DMS 273 (cell line): ENCODE measurements around the gene RNF166.

ENCODE experiments used
- DNase-seq: peaks from one replicate; lab custom pipeline; 2025; ENCODE audit not compliant: unreplicated experiment; lab: John Stamatoyannopoulos, UW

RNF166 gene

GRCh38 chr16:88739139-88739976 is 33.1 kb upstream of the RNF166 start:
- no peak for DNase-seq

DNA sequence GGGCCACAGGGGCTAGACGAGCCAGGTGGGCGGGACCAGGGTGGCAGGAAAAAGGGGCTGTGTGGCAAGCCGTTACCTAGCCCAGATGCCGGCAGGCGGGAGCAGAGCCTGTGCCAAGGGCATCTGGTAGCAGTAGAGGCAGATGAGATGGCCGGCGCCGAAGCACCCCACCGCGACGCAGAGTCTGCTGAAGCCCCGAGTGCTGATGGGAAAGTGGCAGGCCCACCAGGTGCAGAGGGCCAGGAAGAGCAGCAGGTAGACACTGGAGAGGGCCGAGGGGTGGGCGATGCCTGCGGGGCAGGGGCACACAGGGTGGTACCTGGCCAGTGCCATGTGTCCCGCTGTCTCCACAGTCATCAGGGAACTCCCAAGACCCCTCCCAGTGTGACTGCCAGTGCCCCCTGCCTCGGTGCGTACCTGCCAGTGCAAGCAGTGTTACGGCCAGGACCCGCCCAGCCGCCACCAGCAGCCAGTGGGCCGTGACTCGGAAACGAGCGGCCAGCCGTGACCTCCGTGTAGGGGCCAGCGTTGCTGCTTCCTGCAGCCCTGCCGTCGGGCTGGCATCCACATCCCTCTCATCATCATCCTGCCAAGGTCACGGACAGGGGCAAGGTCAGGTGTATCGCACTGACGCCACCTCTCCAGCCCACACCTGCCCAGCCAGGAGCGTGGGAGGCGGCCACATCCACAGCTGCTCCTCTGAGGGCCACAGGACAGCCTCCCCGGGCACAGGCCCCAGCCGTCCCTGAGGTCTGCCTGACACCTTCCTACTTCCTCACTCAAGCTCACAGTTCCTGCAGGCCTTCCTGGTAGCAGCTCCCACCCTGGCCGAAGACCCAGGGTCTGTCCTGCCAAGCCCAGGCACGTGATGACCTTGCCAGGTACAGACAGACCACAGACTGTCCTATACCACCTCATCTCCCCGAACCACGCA is 32.2 kb upstream of the RNF166 start:
- DNase-seq = peak; percentile 49

GRCh38 chr16:88737298-88738150 is 31.3 kb upstream of the RNF166 start:
- DNase-seq = peak; percentile 87

DNA sequence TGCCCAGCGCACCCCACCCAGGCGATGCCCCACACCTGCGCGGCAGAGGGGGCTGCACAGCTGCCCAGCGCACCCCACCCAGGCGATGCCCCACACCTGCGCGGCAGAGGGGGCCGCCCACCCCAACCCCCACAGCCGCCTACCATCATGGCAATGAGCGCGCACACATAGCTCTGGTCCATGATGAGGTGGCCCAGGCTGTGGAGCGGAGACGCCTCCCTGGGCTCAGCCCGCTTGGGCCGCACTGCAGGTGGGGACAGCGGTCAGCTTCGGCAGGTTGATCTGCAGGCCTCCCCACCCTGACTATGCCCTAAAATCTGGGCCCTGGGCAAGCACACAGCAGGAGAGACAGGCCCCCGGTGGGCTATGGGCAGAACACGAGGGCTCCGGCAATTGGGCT is 30.3 kb upstream of the RNF166 start:
- DNase-seq = no peak

DNA sequence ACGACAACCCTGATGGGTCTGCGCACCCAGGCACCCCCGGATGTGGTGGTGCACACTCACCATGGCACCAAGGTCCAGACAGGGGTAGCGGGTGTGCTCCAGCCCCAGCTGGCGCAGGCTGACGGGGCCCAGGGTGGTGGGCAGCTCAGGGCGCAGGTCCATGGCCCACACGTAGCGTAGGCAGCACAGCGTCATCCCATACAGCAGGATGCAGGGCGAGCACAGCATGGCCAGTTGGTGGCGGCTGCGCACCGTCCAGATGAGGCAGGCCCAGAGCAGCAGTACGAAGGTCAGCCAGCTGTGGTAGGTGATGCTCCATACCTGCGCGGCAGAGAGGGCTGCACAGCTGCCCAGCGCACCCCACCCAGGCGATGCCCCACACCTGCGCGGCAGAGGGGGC is 29.9 kb upstream of the RNF166 start:
- DNase-seq = no peak

DNA sequence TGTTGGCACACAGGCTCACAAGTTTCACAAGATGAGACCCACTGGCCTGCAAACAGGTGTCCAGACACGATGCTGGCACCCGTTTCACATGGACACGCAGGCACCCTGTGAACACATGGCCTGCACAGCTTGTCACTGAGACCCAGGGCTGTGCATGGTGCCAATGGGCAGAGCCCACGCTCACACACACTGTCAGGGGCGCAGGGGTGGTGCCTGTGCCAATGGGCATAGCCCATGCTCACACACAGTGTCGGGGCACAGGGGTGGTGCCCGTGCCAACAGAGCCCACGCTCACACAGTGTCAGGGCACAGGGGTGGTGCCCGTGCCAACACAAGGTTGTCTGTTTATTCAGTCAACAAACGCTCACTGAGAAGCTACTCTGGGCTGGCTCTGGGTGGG is 29.4 kb upstream of the RNF166 start:
- DNase-seq = no peak

DNA sequence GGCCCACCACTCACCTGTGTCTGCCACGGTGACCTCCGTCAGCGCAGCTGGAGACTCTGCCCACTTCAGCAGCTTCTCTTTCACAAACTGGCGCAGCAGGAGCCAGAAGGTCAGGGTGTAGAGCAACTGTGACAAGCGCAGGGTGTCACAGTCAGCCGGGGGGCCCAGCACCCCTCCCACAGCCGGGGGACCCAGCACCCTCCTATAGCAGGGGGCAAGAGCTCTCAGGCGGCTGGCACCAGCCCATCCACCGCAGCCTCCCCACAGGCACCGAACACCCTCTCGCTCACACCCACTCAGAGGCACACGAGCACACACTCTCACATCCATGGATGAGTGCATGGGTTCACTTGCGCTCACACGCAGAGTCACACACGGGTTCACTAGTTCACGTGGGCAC is 28.9 kb upstream of the RNF166 start:
- DNase-seq = no peak

DNA sequence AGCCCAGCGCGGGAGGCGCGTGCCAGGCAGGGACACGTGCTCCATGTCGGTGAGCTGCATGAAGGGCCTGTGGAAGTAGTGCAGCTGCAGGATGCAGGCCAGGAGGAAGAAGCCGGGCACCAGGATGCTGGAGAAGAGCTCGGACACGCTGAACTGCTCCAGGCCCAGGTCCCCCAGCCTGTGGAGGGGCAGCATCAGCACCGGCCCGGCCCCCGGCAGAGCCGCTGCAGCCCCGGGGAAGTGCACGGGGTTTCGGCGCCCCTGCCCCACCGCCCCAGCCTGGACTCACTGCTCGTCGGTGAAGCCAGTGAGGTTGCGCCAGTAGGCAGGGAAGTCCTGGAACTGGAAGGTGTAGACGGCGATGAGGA is 28.1 kb upstream of the RNF166 start:
- no peak for DNase-seq

DNA sequence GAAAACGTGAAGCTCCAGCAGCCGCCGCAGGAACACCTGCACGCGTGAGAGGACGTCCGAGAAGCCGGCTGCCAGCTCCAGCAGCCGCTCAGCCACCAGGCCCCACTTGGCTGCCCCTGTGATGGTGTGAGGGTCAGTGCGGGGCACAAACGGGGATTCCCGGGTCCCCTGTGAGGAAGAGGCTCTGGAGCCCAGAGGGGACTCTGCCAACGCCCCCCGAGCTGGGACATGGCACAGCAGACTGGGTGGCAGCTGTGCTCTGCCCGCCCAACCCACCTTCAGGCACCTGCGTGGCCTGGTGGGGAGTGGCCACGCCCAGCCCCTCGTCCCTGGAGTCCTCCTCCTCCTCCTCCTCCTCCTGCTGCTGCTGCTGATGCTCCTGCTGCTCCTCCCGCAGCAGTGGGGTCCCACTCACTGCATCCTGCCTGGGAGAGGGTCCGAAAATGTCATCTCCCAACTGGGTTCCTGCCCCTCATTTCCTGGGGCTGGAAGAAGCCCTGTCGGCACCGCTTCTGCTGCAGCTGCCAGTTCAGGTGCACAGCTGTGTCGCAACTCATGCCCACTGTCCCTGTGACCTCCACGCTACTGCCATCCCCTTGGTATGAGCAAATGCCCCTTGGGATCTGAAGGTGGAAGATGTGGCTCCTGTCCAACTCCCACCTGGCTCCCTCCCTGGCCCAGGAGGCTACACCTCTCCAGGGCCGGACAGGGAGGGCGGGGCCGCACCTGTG is 27.6 kb upstream of the RNF166 start:
- DNase-seq = no peak

GRCh38 chr16:88732961-88733294 is 26.7 kb upstream of the RNF166 start:
- DNase-seq = no peak

GRCh38 chr16:88732172-88732960 is 26.2 kb upstream of the RNF166 start:
- peak; percentile 95 for DNase-seq

DNA sequence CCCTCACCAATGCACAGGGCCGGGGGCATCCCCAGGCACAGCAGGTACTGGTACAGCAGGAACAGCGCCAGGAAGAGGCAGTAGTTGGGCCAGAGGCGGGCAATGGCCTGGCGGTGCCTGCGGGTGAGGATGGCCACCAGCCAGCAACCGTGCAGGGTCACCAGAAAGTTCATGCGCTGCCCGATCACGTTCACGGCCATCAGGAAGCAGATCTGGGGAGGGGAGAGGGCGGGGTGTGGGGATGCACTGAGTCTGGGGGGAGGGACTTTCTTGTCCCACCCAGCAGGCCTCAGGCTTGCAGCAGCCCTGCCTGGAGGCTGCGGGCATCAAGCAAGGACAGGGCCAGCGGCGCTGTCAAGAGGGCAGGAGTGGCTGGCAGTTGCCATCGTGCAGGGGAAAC is 25.5 kb upstream of the RNF166 start:
- DNase-seq = peak; percentile 83

DNA sequence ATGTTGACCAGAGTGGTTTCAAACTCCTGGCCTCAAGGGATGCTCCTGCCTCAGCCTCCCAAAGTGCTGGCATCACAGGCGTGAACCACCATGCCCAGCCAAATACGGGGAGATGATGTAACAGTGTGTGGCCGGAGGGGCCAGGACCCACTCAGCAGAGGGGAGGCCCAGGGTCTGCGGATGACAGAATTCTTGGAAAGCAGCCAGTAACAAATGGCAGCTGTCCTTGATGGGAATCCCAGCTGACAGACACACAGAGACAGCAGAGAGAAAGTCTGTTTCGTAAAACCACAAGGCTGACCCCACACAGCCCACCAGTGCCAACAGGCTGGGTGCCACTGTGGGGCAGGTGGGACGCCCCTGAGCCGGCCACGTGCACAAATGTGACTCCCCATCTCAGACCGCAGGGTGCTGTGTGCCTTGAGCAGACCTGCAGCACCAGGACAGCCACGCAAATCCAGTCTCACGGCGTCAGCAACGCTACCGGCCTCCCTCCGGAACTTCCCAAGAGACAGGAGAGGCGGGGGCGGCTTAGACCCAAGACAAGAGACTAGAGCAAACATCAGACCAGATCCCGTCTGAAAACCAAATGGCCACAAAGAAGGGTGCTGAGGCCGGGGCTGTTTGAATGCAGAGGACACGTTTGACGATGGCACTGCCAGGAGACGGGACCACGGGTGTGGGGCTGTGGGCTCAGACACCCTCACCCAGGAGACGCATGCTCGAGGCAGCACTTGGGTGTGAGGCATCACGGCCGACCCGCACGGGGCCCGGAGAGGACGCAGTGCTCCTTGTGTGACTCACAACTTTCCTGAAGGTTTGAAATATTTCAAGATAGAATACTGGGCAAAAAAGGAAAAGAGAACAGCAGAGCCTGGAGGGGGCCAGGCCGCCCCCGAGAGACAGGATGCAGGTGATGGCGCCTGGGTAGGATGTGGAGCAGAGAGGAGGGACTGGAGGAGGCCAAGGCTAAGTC is 24.7 kb upstream of the RNF166 start:
- peak; percentile 35 for DNase-seq

- DNase-seq = peak; percentile 94
Measured at GRCh38 chr16:88727871-88728270, 21.7 kb upstream of the RNF166 start.

- no peak for DNase-seq
Measured at GRCh38 chr16:88726981-88727380, 20.8 kb upstream of the RNF166 start.

DNA sequence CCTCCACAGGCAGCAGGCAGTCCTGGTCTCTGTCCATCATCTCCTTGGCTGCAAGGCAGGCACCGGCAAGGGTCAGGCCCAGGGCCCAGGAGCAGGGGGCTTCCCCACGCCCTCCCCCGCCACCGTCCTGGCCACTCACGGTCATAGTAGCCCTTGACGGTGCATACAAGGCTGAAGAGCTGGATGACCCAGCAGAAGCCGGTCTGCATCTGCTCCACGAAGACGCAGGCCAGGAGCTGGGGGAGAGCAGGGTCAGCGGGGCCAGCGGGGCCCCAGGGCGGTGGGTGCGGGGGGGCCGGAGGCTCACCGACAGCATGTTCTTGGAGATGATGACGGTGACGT is 20.2 kb upstream of the RNF166 start:
- no peak for DNase-seq

- no peak for DNase-seq
Measured at GRCh38 chr16:88725609-88726407, 19.6 kb upstream of the RNF166 start.
